ENCODE data around the gene SDF4. TPM values are rescaled to one million over a fixed set of nuclear protein-coding genes. Genes with fewer than 3 reads are reported as not detected.

Gene SDF4
- total RNA-seq, 1 experiment from 2014 or later = 254 TPM

DNA sequence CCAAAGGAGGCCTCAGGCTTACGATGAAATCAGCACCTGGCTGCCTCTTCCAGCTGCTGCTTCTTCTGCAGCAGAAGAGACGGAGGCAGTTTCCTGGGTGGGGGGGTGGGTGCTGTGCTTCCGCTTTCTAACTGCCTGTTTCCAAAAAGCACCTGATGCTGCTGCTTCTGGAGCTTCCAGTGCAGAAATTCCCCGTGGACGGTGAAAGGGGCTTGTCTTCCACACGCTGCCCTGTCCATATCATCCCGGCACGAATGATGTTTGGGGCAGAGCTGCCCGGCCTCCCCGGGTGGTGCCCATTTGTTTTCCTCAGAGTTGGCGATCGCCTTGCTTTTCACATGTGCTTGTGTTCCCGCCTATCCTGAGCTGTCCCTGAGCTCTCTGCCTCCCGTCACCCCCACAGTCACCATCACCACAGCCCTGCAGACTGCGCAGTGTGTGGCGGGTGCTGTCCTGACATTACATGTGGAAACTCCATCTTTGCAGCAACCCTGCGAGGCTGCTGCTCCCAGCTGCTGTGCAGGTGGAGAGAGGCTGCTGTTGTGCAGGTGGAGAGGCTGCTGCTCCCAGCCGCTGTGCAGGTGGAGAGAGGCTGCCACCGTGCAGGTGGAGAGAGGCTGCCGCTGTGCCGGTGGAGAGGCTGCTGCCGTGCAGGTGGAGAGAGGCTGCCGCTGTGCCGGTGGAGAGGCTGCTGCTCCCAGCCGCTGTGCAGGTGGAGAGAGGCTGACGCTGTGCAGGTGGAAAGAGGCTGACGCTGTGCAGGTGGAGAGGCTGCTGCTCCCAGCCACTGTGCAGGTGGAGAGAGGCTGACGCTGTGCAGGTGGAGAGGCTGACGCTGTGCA is 56.4 kb downstream of the SDF4 start:
- Histone ChIP-seq H3K79me2 (ENCODE audit: low read length) (no peaks in the 10 kb centered on the region), H3K36me3 (ENCODE audit: low read depth, low read length) (no peaks in the 10 kb centered on the region; the same call in 1 of the 2 replicates), H3K9me3 (ENCODE audit: low read length) (no peaks in the 10 kb centered on the region), H3K4me2 (ENCODE audit: low read length) (no peak overlapping the region), H3F3A (ENCODE audit: low read length, unreplicated experiment) (no peaks in the 10 kb centered on the region), H3K9ac (ENCODE audit: low read length) (no peak overlapping the region), H4K20me1 (ENCODE audit: low read length) (peaks cover 7% of the 10 kb centered on the region; the same call in 1 of the 2 replicates), H3K9me2 (replicated peaks; ENCODE audit: low read length) (no peaks in the 10 kb centered on the region), H3K4me1 (ENCODE audit: insufficient read depth, low read length) (no peaks in the 10 kb centered on the region), H2AFZ (ENCODE audit: low read length) (no peak overlapping the region), H3K27ac (ENCODE audit: low read length) (no peak overlapping the region), H3K4me3 (ENCODE audit: low read length) (no peak overlapping the region), H3K27me3 (ENCODE audit: low read length) (no peaks in the 10 kb centered on the region)
- BruUV-seq (replicated peaks) = no TSS peak
- TF ChIP-seq EZH2phosphoT487 (IDR thresholded peaks at IDR 0.05; ENCODE audit: borderline replicate concordance, low read length) (no peak), EZH2 (IDR thresholded peaks at IDR 0.05; ENCODE audit: low read length, unreplicated experiment) (no peak)
- ChIA-PET POLR2A (ENCODE audit: unreplicated experiment) (no interaction called here), CTCF (no interaction called here)
- intact Hi-C loops (cut with micrococcal nuclease) = no loop called here
- DNase-seq (no peak), ATAC-seq (no peak)

- H3K36me3 ChIP-seq (ENCODE audit: low read depth, low read length) = no peaks in the 10 kb centered on the region; the same call in 1 of the 2 replicates
- TF ChIP-seq CTCF (conservative IDR thresholded peaks at IDR 0.05; ENCODE audit: low read depth, low read length) (no peak), EZH2 (IDR thresholded peaks at IDR 0.05; ENCODE audit: low read length, unreplicated experiment) (no peak), EZH2phosphoT487 (IDR thresholded peaks at IDR 0.05; ENCODE audit: borderline replicate concordance, low read length) (no peak)
- H3K9ac ChIP-seq (ENCODE audit: low read length) = no peak within 1 kb of the TSS
- peaks cover 12% of the 10 kb centered on the region for H3K79me2 ChIP-seq (ENCODE audit: low read length)
- H3K4me1 ChIP-seq (ENCODE audit: insufficient read depth, low read length) = no peaks in the 10 kb centered on the region
- CTCF ChIA-PET = no interaction called here
- intact Hi-C loops (cut with micrococcal nuclease) = no loop called here
- H3K9me2 ChIP-seq (replicated peaks; ENCODE audit: low read length) = no peaks in the 10 kb centered on the region
- H3F3A ChIP-seq (ENCODE audit: low read length, unreplicated experiment) = no peaks in the 10 kb centered on the region
- H3K9me3 ChIP-seq (ENCODE audit: low read length) = no peaks in the 10 kb centered on the region
- no peak within 1 kb of the TSS for H3K27ac ChIP-seq (ENCODE audit: low read length)
- DNase-seq (no peak), ATAC-seq (no peak)
- H2AFZ ChIP-seq (ENCODE audit: low read length) = no peak within 1 kb of the TSS
- no peak within 1 kb of the TSS for H3K4me3 ChIP-seq (ENCODE audit: low read length)
- H4K20me1 ChIP-seq (ENCODE audit: low read length) = peaks cover 7% of the 10 kb centered on the region
- POLR2A ChIA-PET (ENCODE audit: unreplicated experiment) = no interaction called here
- BruUV-seq (replicated peaks) = no TSS peak
- no peak within 1 kb of the TSS for H3K4me2 ChIP-seq (ENCODE audit: low read length)
- no peaks in the 10 kb centered on the region for H3K27me3 ChIP-seq (ENCODE audit: low read length)
These were observed 57.9 kb downstream of the SDF4 start, which contains the start of gene TTLL10 for GRCh38 chr1:1173793-1174415. TTLL10 (plus strand) TSS chr1:1173880; CDS start chr1:1179216, 5,336 bp downstream.

DNA sequence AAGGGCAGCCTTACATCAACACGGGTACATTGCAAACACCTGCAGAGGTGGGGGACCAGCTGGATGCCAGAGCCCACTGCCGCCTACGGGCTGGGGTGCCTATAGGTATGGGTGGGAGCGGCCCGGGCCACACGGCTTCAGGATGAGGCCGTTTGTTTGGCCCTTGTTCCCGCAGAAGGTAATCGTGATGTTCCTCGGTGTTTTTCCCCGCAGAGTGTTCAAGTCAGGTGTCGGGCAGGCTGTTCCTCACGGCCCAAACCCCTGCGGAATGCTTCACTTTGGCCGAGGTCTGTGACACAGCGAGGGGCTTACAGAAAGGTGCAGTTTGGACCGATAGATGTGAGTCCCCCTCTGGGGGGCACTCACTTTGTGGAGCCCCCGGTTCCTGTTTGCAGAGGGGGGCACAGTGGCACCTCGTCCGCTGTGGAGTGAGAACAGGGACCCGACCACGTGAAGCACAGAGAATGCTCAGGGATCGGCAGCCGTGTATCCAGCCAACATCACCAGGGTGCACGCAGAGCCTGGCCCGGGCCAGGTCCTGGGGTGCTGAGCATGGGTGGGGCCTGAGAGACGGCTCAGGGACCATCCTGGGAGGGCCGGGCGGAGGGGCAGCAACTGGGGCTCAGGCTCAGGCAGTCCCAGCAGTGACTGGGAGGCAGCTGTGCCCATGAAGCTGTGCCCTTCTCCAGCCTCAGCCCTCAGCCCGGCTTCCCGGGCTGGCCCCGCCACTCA is 58.6 kb downstream of the SDF4 start:
- Histone ChIP-seq H3K4me1 (ENCODE audit: insufficient read depth, low read length) (no peaks in the 10 kb centered on the region), H3K79me2 (ENCODE audit: low read length) (peaks cover 18% of the 10 kb centered on the region), H3K9ac (ENCODE audit: low read length) (no peak overlapping the region), H2AFZ (ENCODE audit: low read length) (no peak overlapping the region), H3K4me2 (ENCODE audit: low read length) (no peak overlapping the region), H3K4me3 (ENCODE audit: low read length) (no peak overlapping the region), H3K9me2 (replicated peaks; ENCODE audit: low read length) (no peaks in the 10 kb centered on the region), H3K27me3 (ENCODE audit: low read length) (no peaks in the 10 kb centered on the region), H3K27ac (ENCODE audit: low read length) (no peak overlapping the region), H3K36me3 (ENCODE audit: low read depth, low read length) (no peaks in the 10 kb centered on the region; the same call in 1 of the 2 replicates), H4K20me1 (ENCODE audit: low read length) (peaks cover 11% of the 10 kb centered on the region), H3K9me3 (ENCODE audit: low read length) (no peaks in the 10 kb centered on the region), H3F3A (ENCODE audit: low read length, unreplicated experiment) (no peaks in the 10 kb centered on the region)
- ChIA-PET CTCF (no interaction called here), POLR2A (ENCODE audit: unreplicated experiment) (no interaction called here)
- intact Hi-C loops (cut with micrococcal nuclease) = no loop called here
- ATAC-seq (no peak), DNase-seq (no peak)
- no TSS peak for BruUV-seq (replicated peaks)
- no peak for TF ChIP-seq EZH2phosphoT487 (IDR thresholded peaks at IDR 0.05; ENCODE audit: borderline replicate concordance, low read length)
- no peak for TF ChIP-seq CTCF (conservative IDR thresholded peaks at IDR 0.05; ENCODE audit: low read depth, low read length)
- no peak for TF ChIP-seq EZH2 (IDR thresholded peaks at IDR 0.05; ENCODE audit: low read length, unreplicated experiment)

Measured in PC-3 (cell line).